Stimulated activated naive CD4-positive, alpha-beta T cell (primary cell): ENCODE measurements around the gene MAP3K7.
"Not testable (repeated sequence)": the region's sequence is repeated elsewhere in the genome, so short reads cannot be mapped to it uniquely, and the experiment has no call there.

Experiments used
- DNase-seq, 6 experiments: peaks; one replicate each; lab custom pipeline; 2025; lab: John Stamatoyannopoulos, UW

The MAP3K7 gene

GRCh38 chr6:90578894-90579549 lies 7.8 kb downstream of the MAP3K7 start:
- no peak for DNase-seq

- no peak for DNase-seq
Measured at GRCh38 chr6:90575267-90575666, 11.6 kb downstream of the MAP3K7 start.

- no peak for DNase-seq
Measured at GRCh38 chr6:90574610-90575009, 12.3 kb downstream of the MAP3K7 start.

- no peak for DNase-seq
Measured at GRCh38 chr6:90573624-90574023, 13.2 kb downstream of the MAP3K7 start.

GRCh38 chr6:90572856-90573255 lies 14.0 kb downstream of the MAP3K7 start:
- DNase-seq: no peak

GRCh38 chr6:90569223-90569622 lies 17.6 kb downstream of the MAP3K7 start:
- no peak for DNase-seq

- not testable (repeated sequence) for DNase-seq
Measured at GRCh38 chr6:90567682-90568081, 19.2 kb downstream of the MAP3K7 start.

GRCh38 chr6:90562341-90562740 lies 24.5 kb downstream of the MAP3K7 start:
- peak in 3 of 6 experiments; percentile 5 to 30 (median 12) for DNase-seq

- no peak for DNase-seq
Measured at GRCh38 chr6:90559931-90560330, 26.9 kb downstream of the MAP3K7 start.

GRCh38 chr6:90557006-90557405 lies 29.9 kb downstream of the MAP3K7 start:
- DNase-seq: no peak

- DNase-seq: no peak
Measured at GRCh38 chr6:90547991-90548390, 38.9 kb downstream of the MAP3K7 start.

- DNase-seq: no peak
Measured at GRCh38 chr6:90547079-90547478, 39.8 kb downstream of the MAP3K7 start.

- DNase-seq: no peak
Measured at GRCh38 chr6:90545448-90545847, 41.4 kb downstream of the MAP3K7 start.

- no peak for DNase-seq
Measured at GRCh38 chr6:90544741-90545140, 42.1 kb downstream of the MAP3K7 start.

GRCh38 chr6:90544081-90544480 lies 42.8 kb downstream of the MAP3K7 start:
- no peak for DNase-seq

GRCh38 chr6:90541221-90541620 lies 45.7 kb downstream of the MAP3K7 start:
- DNase-seq: no peak

- no peak for DNase-seq
Measured at GRCh38 chr6:90538278-90539046, 48.4 kb downstream of the MAP3K7 start.

- no peak for DNase-seq
Measured at GRCh38 chr6:90537723-90538258, 49.1 kb downstream of the MAP3K7 start.

GRCh38 chr6:90537027-90537426 lies 49.8 kb downstream of the MAP3K7 start:
- no peak for DNase-seq

- DNase-seq: no peak
Measured at GRCh38 chr6:90536520-90536919, 50.4 kb downstream of the MAP3K7 start.

GRCh38 chr6:90534337-90535025 lies 52.4 kb downstream of the MAP3K7 start:
- DNase-seq: no peak

GRCh38 chr6:90533615-90534336 lies 53.1 kb downstream of the MAP3K7 start:
- DNase-seq: no peak
